Right cardiac atrium (tissue), 5 donors: Measurements from ENCODE around the gene FGF12. TPM values are rescaled to one million over a fixed set of nuclear protein-coding genes. Genes with fewer than 3 reads are reported as not detected.

Experiments
- ATAC-seq, 2 donors: fragments of 200-7000 bp; cut with Tn5 transposase; one replicate each; pipeline versions ENCODE4 v1.8.0 to v1.9.1; 2020; ENCODE audit warnings: moderate library complexity in 2 of 2, mild to moderate bottlenecking in 1 of 2
- DNase-seq, 3 donors: peaks; one replicate each; pipeline ENCODE4 v3.0.0-alpha.2; 2020
- H3K27ac ChIP-seq: one replicate; pipeline ENCODE4 v1.5.1; 2013; ENCODE audit warnings: mild to moderate bottlenecking, low read length, control low read depth, moderate library complexity
- H3K27me3 ChIP-seq: one replicate; pipeline ENCODE4 v1.6.1; 2013; ENCODE audit not compliant: control insufficient read depth, insufficient read depth
- H3K4me1 ChIP-seq: one replicate; pipeline ENCODE4 v1.6.1; 2013; ENCODE audit warnings: low read length; ENCODE audit not compliant: control insufficient read depth, insufficient read depth
- H3K4me3 ChIP-seq: one replicate; pipeline ENCODE4 v1.5.1; 2013; ENCODE audit warnings: low read length, control low read depth
- H3K9me3 ChIP-seq: one replicate; pipeline ENCODE4 v1.6.1; 2013; ENCODE audit warnings: low read length; ENCODE audit not compliant: control insufficient read depth
- WGBS: extraction: QIAGEN DNeasy Blood & Tissue Kit; methylation state at CpG from one replicate; pipeline ENCODE4 v1.1.7; 2013; 5-methylcytosine and 5-hydroxymethylcytosine counted together
- intact Hi-C, 4 donors: fragments of 100-400 bp; cut with DNase I; formaldehyde crosslinking; loops; one replicate each; pipeline versions ENCODE4 v1.11.0 to v1.14.0; 2022 to 2023
- polyA plus RNA-seq: library from polyadenylated mRNA; stranded (reverse); fragments of 200-250 nt; gene quantifications from one replicate; pipeline ENCODE4 v1.2.3, GENCODE V29; 2013
- total RNA-seq, 4 donors: library from RNA; stranded (reverse); fragmentation: NEBNext Ultra II Directional; extraction: Animal tissue kit (Norgen Biotek cat#: 25700); gene quantifications; one replicate each; pipeline ENCODE4 v1.2.1, GENCODE V29; 2021
- donor health status: healthy with polysubstance abuse.
- donor health status: DM: no; HTN: yes; CAD: no.
- donor health status: DM: no; HTN: no; CAD: no.
- donor health status: DM: no; HTN: yes; CAD: no; lungs with severe emphysema.
- donor health status: DM: yes; HTN: yes; CAD: no.

The FGF12 gene
- total and polyA plus RNA-seq, 5 donors, result 230 to 354 (median 332) TPM

GRCh38 chr3:192260116-192261010, 467.0 kb downstream of the FGF12 start:
- no peaks in the 10 kb centered on the region for H3K9me3 ChIP-seq
- DNase-seq (no peak), ATAC-seq (no peak)
- H3K4me1 ChIP-seq, result no peaks in the 10 kb centered on the region
- no peak overlapping the region for H3K4me3 ChIP-seq
- WGBS, result 84% methylated on average over 5 of the region's 5 CpGs
- H3K27me3 ChIP-seq, result no peaks in the 10 kb centered on the region
- no peak overlapping the region for H3K27ac ChIP-seq
- intact Hi-C loops, result no loop called here

GRCh38 chr3:192259661-192260060, 467.7 kb downstream of the FGF12 start:
- Histone ChIP-seq H3K27me3 (no peaks in the 10 kb centered on the region), H3K27ac (no peak overlapping the region), H3K4me1 (no peaks in the 10 kb centered on the region), H3K4me3 (no peak overlapping the region), H3K9me3 (no peaks in the 10 kb centered on the region)
- intact Hi-C loops, result no loop called here
- no peak for DNase-seq
- ATAC-seq, result no peak
- WGBS, result 48% methylated on average over 3 of the region's 3 CpGs

- ATAC-seq (no peak), DNase-seq (no peak)
- Histone ChIP-seq H3K4me3 (no peak overlapping the region), H3K9me3 (no peaks in the 10 kb centered on the region), H3K27ac (no peak overlapping the region), H3K4me1 (no peaks in the 10 kb centered on the region), H3K27me3 (no peaks in the 10 kb centered on the region)
- intact Hi-C loops, result no loop called here
- WGBS, result 82% methylated on average over 6 of the region's 6 CpGs
These were observed 468.6 kb downstream of the FGF12 start for GRCh38 chr3:192258721-192259120.

- Histone ChIP-seq H3K4me1 (no peaks in the 10 kb centered on the region), H3K4me3 (no peak overlapping the region), H3K27me3 (no peaks in the 10 kb centered on the region), H3K9me3 (no peaks in the 10 kb centered on the region), H3K27ac (no peak overlapping the region)
- WGBS, result 86% methylated on average over 2 of the region's 2 CpGs
- intact Hi-C loops, result no loop called here
- DNase-seq, result no peak
- ATAC-seq, result no peak
These were observed 471.5 kb downstream of the FGF12 start for GRCh38 chr3:192255839-192256238.

- H3K9me3 ChIP-seq, result no peaks in the 10 kb centered on the region
- no peaks in the 10 kb centered on the region for H3K27me3 ChIP-seq
- H3K4me3 ChIP-seq, result no peak overlapping the region
- intact Hi-C loops, result no loop called here
- DNase-seq, result no peak
- H3K27ac ChIP-seq, result no peak overlapping the region
- WGBS, result 36% methylated on average over 3 of the region's 3 CpGs
- no peaks in the 10 kb centered on the region for H3K4me1 ChIP-seq
- ATAC-seq, result no peak
These were observed 474.0 kb downstream of the FGF12 start for GRCh38 chr3:192253138-192253887.

- H3K4me3 ChIP-seq, result no peak overlapping the region
- DNase-seq, result no peak
- no peak for ATAC-seq
- no peaks in the 10 kb centered on the region for H3K27me3 ChIP-seq
- no peak overlapping the region for H3K27ac ChIP-seq
- no peaks in the 10 kb centered on the region for H3K4me1 ChIP-seq
- no peaks in the 10 kb centered on the region for H3K9me3 ChIP-seq
- WGBS, result 72% methylated on average over 3 of the region's 3 CpGs
- intact Hi-C loops, result no loop called here
These were observed 477.8 kb downstream of the FGF12 start for GRCh38 chr3:192249516-192249915.

- ATAC-seq, result no peak
- intact Hi-C loops, result no loop called here
These were observed 480.3 kb downstream of the FGF12 start for GRCh38 chr3:192246847-192247559.

GRCh38 chr3:192244591-192244990, 482.8 kb downstream of the FGF12 start:
- H3K27me3 ChIP-seq, result no peaks in the 10 kb centered on the region
- DNase-seq (no peak), ATAC-seq (no peak)
- H3K9me3 ChIP-seq, result no peaks in the 10 kb centered on the region
- H3K27ac ChIP-seq, result no peak overlapping the region
- WGBS, result 63% methylated on average over 1 of the region's 1 CpG
- no peaks in the 10 kb centered on the region for H3K4me1 ChIP-seq
- H3K4me3 ChIP-seq, result no peak overlapping the region
- intact Hi-C loops, result no loop called here

More at GRCh38 chr3:192246847-192247559, 480.3 kb downstream of the FGF12 start:
- WGBS, result 60% methylated on average over 1 of the region's 1 CpG
- H3K27ac ChIP-seq, result no peak overlapping the region
- H3K27me3 ChIP-seq, result no peaks in the 10 kb centered on the region
- no peak for DNase-seq
- no peaks in the 10 kb centered on the region for H3K4me1 ChIP-seq
- no peaks in the 10 kb centered on the region for H3K9me3 ChIP-seq
- H3K4me3 ChIP-seq, result no peak overlapping the region

- DNase-seq (no peak), ATAC-seq (no peak)
- no peak overlapping the region for H3K27ac ChIP-seq
- 73% methylated on average over 1 of the region's 1 CpG for WGBS
- H3K27me3 ChIP-seq, result no peaks in the 10 kb centered on the region
- H3K4me3 ChIP-seq, result no peak overlapping the region
- intact Hi-C loops, result no loop called here
- H3K4me1 ChIP-seq, result no peaks in the 10 kb centered on the region
- no peaks in the 10 kb centered on the region for H3K9me3 ChIP-seq
These were observed 487.4 kb downstream of the FGF12 start for GRCh38 chr3:192239956-192240355.

GRCh38 chr3:192237992-192238608, 489.2 kb downstream of the FGF12 start:
- DNase-seq (peak in 1 of 3 donors; percentile 14), ATAC-seq (no peak)
- Histone ChIP-seq H3K9me3 (no peaks in the 10 kb centered on the region), H3K4me3 (no peak overlapping the region), H3K27ac (no peak overlapping the region), H3K4me1 (no peaks in the 10 kb centered on the region), H3K27me3 (no peaks in the 10 kb centered on the region)
- WGBS, result 74% methylated on average over 4 of the region's 4 CpGs
- intact Hi-C loops, result no loop called here
